Endothelial cell (in vitro differentiated cells): ENCODE data around the gene FAM124B. TPM values are rescaled to one million over a fixed set of nuclear protein-coding genes. Genes with fewer than 3 reads are reported as not detected.

Source experiments
- DNase-seq: peaks from one replicate; pipeline ENCODE4 v3.0.0; 2021; ENCODE audit warnings: low spot score
- H3K27ac Mint-ChIP-seq: one replicate; pipeline ENCODE4 v1.8.0; 2021; ENCODE audit warnings: mixed read lengths, inconsistent platforms; ENCODE audit not compliant: unreplicated experiment
- H3K27me3 Mint-ChIP-seq: one replicate; pipeline ENCODE4 v1.8.0; 2021; ENCODE audit warnings: mild to moderate bottlenecking, moderate library complexity, mixed read lengths, inconsistent platforms; ENCODE audit not compliant: unreplicated experiment
- H3K36me3 Mint-ChIP-seq: one replicate; pipeline ENCODE4 v1.8.0; 2021; ENCODE audit warnings: mild to moderate bottlenecking, low read depth, mixed read lengths, inconsistent platforms; ENCODE audit not compliant: unreplicated experiment
- H3K4me1 Mint-ChIP-seq: one replicate; pipeline ENCODE4 v1.8.0; 2021; ENCODE audit warnings: mild to moderate bottlenecking, mixed read lengths, inconsistent platforms; ENCODE audit not compliant: unreplicated experiment
- H3K4me3 Mint-ChIP-seq: one replicate; pipeline ENCODE4 v1.8.0; 2021; ENCODE audit warnings: mild to moderate bottlenecking, mixed read lengths, inconsistent platforms; ENCODE audit not compliant: unreplicated experiment
- H3K9me3 Mint-ChIP-seq: one replicate; pipeline ENCODE4 v1.8.0; 2021; ENCODE audit warnings: mixed read lengths, inconsistent platforms; ENCODE audit not compliant: unreplicated experiment
- CTCF ChIP-seq: fragments of 200-600 bp; sonication (generic); IDR thresholded peaks from one replicate; pipeline ENCODE4 v1.5.0; 2021; ENCODE audit warnings: antibody characterized with exemption; ENCODE audit not compliant: unreplicated experiment
- total RNA-seq: library from RNA; stranded (reverse); fragmentation: NEBNext Ultra II Directional; extraction: Animal tissue kit (Norgen Biotek cat#: 25700); gene quantifications from one replicate; pipeline ENCODE4 v1.2.1, GENCODE V29; 2021; ENCODE audit not compliant: unreplicated experiment

The FAM124B gene
- total RNA-seq, 1 donor from 2014 or later = 269 TPM

GRCh38 chr2:224444021-224444420 is 42.1 kb upstream of the FAM124B start:
- Mint-ChIP-seq H3K36me3 (peaks cover 5% of the 10 kb centered on the region), H3K27ac (no peak overlapping the region), H3K4me3 (no peak overlapping the region), H3K27me3 (peaks cover 8% of the 10 kb centered on the region), H3K4me1 (peaks cover 18% of the 10 kb centered on the region), H3K9me3 (no peaks in the 10 kb centered on the region)
- DNase-seq = no peak
- TF ChIP-seq CTCF = no peak

GRCh38 chr2:224442071-224442967 is 40.4 kb upstream of the FAM124B start:
- H3K4me3 Mint-ChIP-seq = peak overlapping the region; percentile 83
- H3K27me3 Mint-ChIP-seq = peaks cover 8% of the 10 kb centered on the region
- H3K36me3 Mint-ChIP-seq = peaks cover 9% of the 10 kb centered on the region
- no peaks in the 10 kb centered on the region for H3K9me3 Mint-ChIP-seq
- no peak for DNase-seq
- peaks cover 14% of the 10 kb centered on the region for H3K4me1 Mint-ChIP-seq
- no peak for TF ChIP-seq CTCF
- H3K27ac Mint-ChIP-seq = peak overlapping the region; percentile 79

GRCh38 chr2:224440988-224441387 is 39.1 kb upstream of the FAM124B start:
- H3K27me3 Mint-ChIP-seq = peaks cover 8% of the 10 kb centered on the region
- no peak overlapping the region for H3K27ac Mint-ChIP-seq
- peaks cover 14% of the 10 kb centered on the region for H3K4me1 Mint-ChIP-seq
- no peaks in the 10 kb centered on the region for H3K9me3 Mint-ChIP-seq
- H3K36me3 Mint-ChIP-seq = peaks cover 12% of the 10 kb centered on the region
- no peak for TF ChIP-seq CTCF
- no peak overlapping the region for H3K4me3 Mint-ChIP-seq
- no peak for DNase-seq

DNA sequence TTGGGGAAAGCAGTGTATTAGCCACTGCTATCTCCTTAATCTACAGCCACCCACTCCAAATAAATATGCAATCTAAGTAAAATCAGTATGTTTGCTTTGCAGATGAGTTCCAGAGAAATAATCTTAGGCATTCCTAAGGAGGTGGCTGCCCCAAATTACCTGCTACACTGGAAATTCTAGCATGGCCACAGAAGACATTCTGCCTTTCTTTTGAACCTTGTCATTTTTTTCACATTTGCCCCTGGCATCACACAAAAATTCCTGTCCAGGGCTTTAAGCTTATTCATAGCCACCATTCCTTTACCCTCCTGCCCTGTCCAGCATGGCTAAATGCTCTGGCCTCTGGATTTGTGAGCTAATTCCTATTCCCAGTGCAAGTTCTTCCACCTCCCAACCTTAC is 36.8 kb upstream of the FAM124B start:
- peaks cover 7% of the 10 kb centered on the region for H3K27me3 Mint-ChIP-seq
- peaks cover 13% of the 10 kb centered on the region for H3K36me3 Mint-ChIP-seq
- peaks cover 1% of the 10 kb centered on the region for H3K9me3 Mint-ChIP-seq
- H3K27ac Mint-ChIP-seq = peak overlapping the region; percentile 19
- H3K4me1 Mint-ChIP-seq = peaks cover 18% of the 10 kb centered on the region
- no peak for TF ChIP-seq CTCF
- DNase-seq = no peak
- no peak overlapping the region for H3K4me3 Mint-ChIP-seq

DNA sequence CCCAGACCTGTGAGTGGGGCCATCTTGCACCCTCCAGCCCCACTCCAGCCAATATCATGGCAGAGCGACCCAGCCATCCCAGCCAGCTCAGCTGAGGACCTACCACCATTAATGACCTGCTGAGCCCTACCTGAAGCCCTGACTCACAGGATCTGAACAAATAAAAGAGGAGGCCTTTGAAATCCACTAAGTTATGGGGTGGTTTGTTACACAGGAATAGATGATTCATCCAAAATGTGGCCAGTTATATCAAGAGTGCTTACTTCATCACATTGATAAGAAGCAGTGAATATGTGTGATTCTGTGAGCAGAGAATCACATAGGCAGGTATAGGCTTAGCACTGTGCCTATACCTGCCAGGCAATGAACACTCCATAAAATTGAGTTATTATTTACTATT is 34.7 kb upstream of the FAM124B start:
- no peak for TF ChIP-seq CTCF
- H3K27me3 Mint-ChIP-seq = peaks cover 1% of the 10 kb centered on the region
- no peak for DNase-seq

More for the DNA sequence above, 34.7 kb upstream of the FAM124B start:
- Mint-ChIP-seq H3K27ac (no peak overlapping the region), H3K4me1 (peaks cover 23% of the 10 kb centered on the region), H3K36me3 (peaks cover 23% of the 10 kb centered on the region), H3K4me3 (no peak overlapping the region), H3K9me3 (peaks cover 5% of the 10 kb centered on the region)
